IMR-90 (cell line): ENCODE measurements around the gene LTBP2. TPM values are rescaled to one million over a fixed set of nuclear protein-coding genes. Genes with fewer than 3 reads are reported as not detected.
A peak's percentile ranks its signal among the peaks of the same experiment; 100 is the strongest.

Source experiments
- ATAC-seq: fragments of 200-7000 bp; cut with Tn5 transposase; 2 replicates; pipeline ENCODE4 v1.9.1; 2020; ENCODE audit warnings: low read depth, mild to moderate bottlenecking, moderate library complexity
- BruUV-seq: library from RNA; stranded (reverse); fragments of 400-500 nt; replicated peaks from 2 replicates; lab custom pipeline; 2021; lab: Mats Ljungman, UMichigan
- CTCF ChIA-PET: fragments of 300-600 bp; formaldehyde crosslinking; extraction: SDS; loops from one replicate; lab custom pipeline; 2021; ENCODE audit warnings: antibody characterized with exemption; lab: Yijun Ruan, JAX
- POLR2A ChIA-PET: fragments of 300-600 bp; sonication (Branson Sonifier 250); formaldehyde crosslinking; loops from one replicate; lab custom pipeline; 2022; ENCODE audit warnings: antibody characterized with exemption; ENCODE audit not compliant: unreplicated experiment; lab: Charles Lee
- DNase-seq: peaks from one replicate; pipeline ENCODE4 v3.0.0; 2013
- H2AFZ ChIP-seq: replicated peaks from 2 replicates; pipeline ENCODE3; 2013; ENCODE audit warnings: low read length, mild to moderate bottlenecking; ENCODE audit not compliant: poor library complexity
- H2AK5ac ChIP-seq: 2 replicates; pipeline ENCODE4 v1.6.1; 2013; ENCODE audit warnings: low read depth, low read length, inconsistent platforms
- H2AK9ac ChIP-seq: replicated peaks from 2 replicates; pipeline ENCODE3; 2013; ENCODE audit warnings: mild to moderate bottlenecking, low read depth, low read length, moderate library complexity; ENCODE audit not compliant: poor library complexity
- H2BK120ac ChIP-seq: 2 replicates; pipeline ENCODE4 v1.6.1; 2013; ENCODE audit warnings: low read depth, low read length, inconsistent platforms
- H2BK15ac ChIP-seq: 3 replicates; pipeline ENCODE4 v1.6.1; 2013; ENCODE audit warnings: low read depth, low read length, inconsistent platforms
- H2BK20ac ChIP-seq: 2 replicates; pipeline ENCODE4 v1.6.1; 2013; ENCODE audit warnings: low read depth, mild to moderate bottlenecking, inconsistent platforms, low read length, moderate library complexity
- H2BK5ac ChIP-seq: 2 replicates; pipeline ENCODE4 v1.6.1; 2013; ENCODE audit warnings: mild to moderate bottlenecking, low read depth, low read length, inconsistent platforms; ENCODE audit not compliant: poor library complexity, severe bottlenecking
- H3K14ac ChIP-seq: replicated peaks from 2 replicates; pipeline ENCODE4 v1.6.1; 2013; ENCODE audit warnings: low read depth, low read length, inconsistent platforms
- H3K18ac ChIP-seq: 2 replicates; pipeline ENCODE4 v1.6.1; 2013; ENCODE audit warnings: low read depth, low read length, control low read depth
- H3K23ac ChIP-seq: 2 replicates; pipeline ENCODE4 v1.6.1; 2013; ENCODE audit warnings: low read depth, low read length, inconsistent platforms
- H3K27ac ChIP-seq: 2 replicates; pipeline ENCODE4 v1.5.1; 2013; ENCODE audit warnings: mild to moderate bottlenecking, control low read depth, low read length; ENCODE audit not compliant: insufficient read depth
- H3K27me3 ChIP-seq: 2 replicates; pipeline ENCODE4 v1.6.1; 2013; ENCODE audit warnings: low read length; ENCODE audit not compliant: control insufficient read depth, insufficient read depth
- H3K36me3 ChIP-seq: 2 replicates; pipeline ENCODE4 v1.6.1; 2013; ENCODE audit warnings: low read length, mixed read lengths; ENCODE audit not compliant: control insufficient read depth, insufficient read depth
- H3K4ac ChIP-seq: 2 replicates; pipeline ENCODE4 v1.6.1; 2013; ENCODE audit warnings: low read depth, low read length, inconsistent platforms
- H3K4me1 ChIP-seq: 2 replicates; pipeline ENCODE4 v1.6.1; 2013; ENCODE audit warnings: low read length, mixed read lengths; ENCODE audit not compliant: control insufficient read depth, insufficient read depth
- H3K4me2 ChIP-seq: 2 replicates; pipeline ENCODE4 v1.6.1; 2013; ENCODE audit warnings: low read depth, mild to moderate bottlenecking, control low read depth, low read length, moderate library complexity
- H3K4me3 ChIP-seq: 2 replicates; pipeline ENCODE4 v1.5.1; 2013; ENCODE audit warnings: low read depth, mild to moderate bottlenecking, control low read depth, low read length, moderate library complexity; ENCODE audit not compliant: insufficient read depth
- H3K56ac ChIP-seq: 2 replicates; pipeline ENCODE4 v1.6.1; 2013; ENCODE audit warnings: low read length, inconsistent platforms; ENCODE audit not compliant: insufficient read depth; ENCODE audit errors: extremely low read depth
- H3K79me1 ChIP-seq, 2 experiments: 2 replicates each; pipeline ENCODE4 v1.6.1; 2013; ENCODE audit warnings: low read length in 2 of 2, inconsistent platforms in 1 of 2, low read depth in 1 of 2
- H3K9ac ChIP-seq: 2 replicates; pipeline ENCODE4 v1.6.1; 2013; ENCODE audit warnings: low read depth, low read length, control low read depth
- H3K9me1 ChIP-seq: 2 replicates; pipeline ENCODE4 v1.6.1; 2013; ENCODE audit warnings: low read length, inconsistent platforms; ENCODE audit not compliant: insufficient read depth
- H3K9me3 ChIP-seq: 2 replicates; pipeline ENCODE4 v1.6.1; 2013; ENCODE audit warnings: low read length; ENCODE audit not compliant: control insufficient read depth, insufficient read depth
- H4K20me1 ChIP-seq: 2 replicates; pipeline ENCODE4 v1.6.1; 2013; ENCODE audit warnings: low read length, inconsistent platforms; ENCODE audit not compliant: insufficient read depth
- H4K5ac ChIP-seq: 2 replicates; pipeline ENCODE4 v1.6.1; 2013; ENCODE audit warnings: mild to moderate bottlenecking, low read depth, low read length, control low read depth
- H4K8ac ChIP-seq, 2 experiments: 2 replicates each; pipeline ENCODE4 v1.6.1; 2013; ENCODE audit warnings: low read depth in 2 of 2, low read length in 2 of 2, control low read depth in 1 of 2, inconsistent platforms in 1 of 2
- H4K91ac ChIP-seq: 2 replicates; pipeline ENCODE4 v1.6.1; 2013; ENCODE audit warnings: low read depth, low read length, inconsistent platforms; ENCODE audit not compliant: insufficient read depth
- RAD21 ChIP-seq: IDR thresholded peaks from 2 replicates; pipeline ENCODE4 v1.6.1; 2012; ENCODE audit warnings: low read length, improper control_type of control experiment
- SMC3 ChIP-seq: fragments of 150-350 bp; IDR thresholded peaks from 2 replicates; pipeline ENCODE4 v1.6.1; 2016; ENCODE audit warnings: low read depth, mild to moderate bottlenecking, antibody characterized with exemption, low read length, moderate library complexity
- WGBS, 2 experiments: methylation state at CpG; one replicate each; pipeline versions ENCODE4 v1.1.5 to v1.1.7; 2013; ENCODE audit warnings: missing lambda C conversion rate in 2 of 2; ENCODE audit not compliant: insufficient read length in 1 of 2; ENCODE audit errors: extremely low coverage in 2 of 2; 5-methylcytosine and 5-hydroxymethylcytosine counted together
- dilution Hi-C: fragments of 300-500 bp; cut with HindIII; formaldehyde crosslinking; loops from one replicate; pipeline ENCODE4 v1.14.3; 2018; ENCODE audit warnings: low sequenced_read_pairs; ENCODE audit not compliant: unreplicated experiment
- in situ Hi-C: fragments of 300-500 bp; cut with MboI; formaldehyde crosslinking; loops from 3 replicates; pipeline ENCODE4 v1.14.3; 2019; ENCODE audit warnings: low sequenced_read_pairs, inconsistent platforms, mixed read lengths
- intact Hi-C: fragments of 100-400 bp; cut with micrococcal nuclease; formaldehyde crosslinking; loops from 2 replicates; pipeline ENCODE4 v1.10.0; 2022
- polyA plus RNA-seq, 3 experiments: library from polyadenylated mRNA; depleted of rRNA; stranded (reverse); fragments of >200 nt; gene quantifications; 2 replicates each; pipeline ENCODE4 v1.2.3, GENCODE V29; 2012; ENCODE audit warnings: low replicate concordance in 1 of 3
- total RNA-seq: library from RNA; depleted of rRNA; stranded (reverse); fragments of >200 nt; gene quantifications from 2 replicates; pipeline ENCODE4 v1.2.3, GENCODE V29; 2012

The LTBP2 gene
- total and polyA plus RNA-seq, 2 of the 4 experiments (the other 2 are of a cell fraction): 23.8 to 79.3 TPM

- Histone ChIP-seq H3K18ac (peak overlapping the region; percentile 88; the same call in 1 of the 2 replicates), H3K56ac (peak overlapping the region; percentile 9; the same call in 1 of the 2 replicates), H2BK15ac (peak overlapping the region; percentile 40; the same call in 2 of the 3 replicates), H4K91ac (peak overlapping the region; percentile 4; the same call in 1 of the 2 replicates), H3K4me3 (peak overlapping the region; percentile 22; the same call in 1 of the 2 replicates), H2AK9ac (no peak overlapping the region), H2BK20ac (peak overlapping the region; percentile 7; the same call in 1 of the 2 replicates), H2BK5ac (peak overlapping the region; percentile 74), H3K4me2 (peak overlapping the region; percentile 91), H3K27me3 (no peaks in the 10 kb centered on the region), H2AFZ (no peak overlapping the region), H3K9ac (peak overlapping the region; percentile 46), H4K20me1 (no peaks in the 10 kb centered on the region), H3K4ac (peak overlapping the region; percentile 47), H3K23ac (peak overlapping the region; percentile 41; the same call in 1 of the 2 replicates), H4K5ac (peak overlapping the region; percentile 62), H3K9me1 (peaks cover 43% of the 10 kb centered on the region), H2AK5ac (no peak overlapping the region), H3K4me1 (peaks cover 26% of the 10 kb centered on the region), H3K9me3 (no peaks in the 10 kb centered on the region), H2BK120ac (peak overlapping the region; percentile 55), H3K36me3 (no peaks in the 10 kb centered on the region), H3K14ac (peak overlapping the region; percentile 23; the same call in 1 of the 2 replicates), H3K79me1 (peaks cover 4 to 80% of the 10 kb centered on the region in 2 experiments; a peak in 3 of 4 replicates), H3K27ac (peak overlapping the region; percentile 85; the same call in 1 of the 2 replicates), H4K8ac (peak overlapping the region; percentile 17 to 74; a peak in 3 of 4 replicates)
- WGBS, 2 experiments: no CpG with 5 or more reads among the region's 3 CpGs
- ChIA-PET CTCF (interaction anchor here (1.0 to 1.3 kb wide), 2 partner anchors 35 to 45 kb away, joined by 4 read pairs; no protein-coding TSS in a partner anchor), POLR2A (interaction anchor here (0.6 kb wide), 1 partner anchor 67 kb away, joined by 4 read pairs; no protein-coding TSS in a partner anchor)
- BruUV-seq: no TSS peak
- dilution Hi-C loops: no loop called here
- TF ChIP-seq RAD21 (peak; percentile 38), SMC3 (no peak)
- intact Hi-C loops: no loop called here
- ATAC-seq (peak; percentile 22), DNase-seq (peak; percentile 31)
- in situ Hi-C loops: no loop called here
Observed at GRCh38 chr14:74563586-74564159, 48.4 kb downstream of the LTBP2 start.
